CD4-positive, alpha-beta T cell treated with Interleukin-6 at 100 ng/mL for 8 hours (primary cell): ENCODE data around the gene KRT73.

Experiments used
- DNase-seq: peaks from one replicate; pipeline ENCODE4 v3.0.0-alpha.2; 2020; ENCODE audit warnings: mixed read lengths, low spot score

Gene KRT73

GRCh38 chr12:52617403-52617785, 965 bp downstream of the KRT73 start:
- DNase-seq, result no peak

- DNase-seq, result no peak
Measured at GRCh38 chr12:52616680-52617402, 1.5 kb downstream of the KRT73 start.

GRCh38 chr12:52615912-52616311, 2.4 kb downstream of the KRT73 start:
- DNase-seq, result no peak

GRCh38 chr12:52615208-52615868, 3.0 kb downstream of the KRT73 start:
- peak; percentile 24 for DNase-seq

- DNase-seq, result no peak
Measured at GRCh38 chr12:52614381-52615207, 3.8 kb downstream of the KRT73 start.

GRCh38 chr12:52613384-52614030, 4.9 kb downstream of the KRT73 start:
- no peak for DNase-seq

GRCh38 chr12:52612431-52613383, 5.7 kb downstream of the KRT73 start:
- peak; percentile 28 for DNase-seq

- no peak for DNase-seq
Measured at GRCh38 chr12:52611080-52611468, 7.3 kb downstream of the KRT73 start.

GRCh38 chr12:52608826-52609630, 9.3 kb downstream of the KRT73 start:
- DNase-seq, result no peak

- DNase-seq, result no peak
Measured at GRCh38 chr12:52608161-52608560, 10.2 kb downstream of the KRT73 start.

GRCh38 chr12:52607314-52607713, 11.0 kb downstream of the KRT73 start:
- no peak for DNase-seq

GRCh38 chr12:52606581-52607218, 11.7 kb downstream of the KRT73 start:
- DNase-seq, result no peak

GRCh38 chr12:52606096-52606495, 12.3 kb downstream of the KRT73 start:
- DNase-seq, result no peak

GRCh38 chr12:52605542-52605941, 12.8 kb downstream of the KRT73 start:
- DNase-seq, result no peak

- no peak for DNase-seq
Measured at GRCh38 chr12:52604859-52605258, 13.5 kb downstream of the KRT73 start.

GRCh38 chr12:52603314-52603713, 15.0 kb downstream of the KRT73 start:
- DNase-seq, result peak; percentile 45

GRCh38 chr12:52602552-52602951, 15.8 kb downstream of the KRT73 start:
- no peak for DNase-seq

- no peak for DNase-seq
Measured at GRCh38 chr12:52601671-52602070, 16.7 kb downstream of the KRT73 start.

GRCh38 chr12:52600941-52601481, 17.3 kb downstream of the KRT73 start, which contains the start of gene KRT72:
KRT72 (minus strand) TSS chr12:52601463; CDS start chr12:52601452, 11 bp downstream.
- no peak for DNase-seq
